ENCODE results near the gene PGBD5. TPM values are rescaled to one million over a fixed set of nuclear protein-coding genes. Genes with fewer than 3 reads are reported as not detected.
A peak's percentile ranks its signal among the peaks of the same experiment; 100 is the strongest.

Gene PGBD5
- total and polyA plus RNA-seq, 2 of the 13 experiments (the other 11 are each of a cell fraction or from before 2014, with no cell fraction given): 0.04 to 0.13 TPM

DNA sequence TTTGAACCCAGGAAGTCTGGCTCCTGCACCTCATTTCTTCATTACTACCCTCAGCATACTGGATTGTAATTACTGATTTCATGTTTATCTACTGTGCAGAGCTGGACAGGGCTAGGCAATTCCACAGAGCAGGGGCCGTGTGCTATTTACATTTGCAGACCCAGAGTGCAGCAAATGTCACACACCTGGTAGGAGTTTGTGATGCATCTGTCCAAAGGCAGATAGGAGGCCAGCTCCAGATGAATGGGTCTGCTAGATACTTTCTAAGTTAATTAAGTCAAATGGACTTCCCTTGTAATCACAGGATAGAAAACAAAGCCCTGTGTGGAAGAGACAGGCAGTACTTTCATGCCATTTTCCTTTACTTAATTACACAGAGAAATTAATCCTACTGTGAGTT lies 46.2 kb downstream of the PGBD5 start:
- intact Hi-C loops (cut with micrococcal nuclease; ENCODE audit: unreplicated experiment) (no loop called here), in situ Hi-C loops (cut with HindIII; ENCODE audit: extremely low pct_ligation_motif_present, low pct_unique_long_range_greater_than_20kb) (no loop called here)
- H3K4me3 ChIP-seq (replicated peaks in 1 of 3; ENCODE audit: insufficient read depth in 1 of 3, low read depth in 2 of 3, low read length in 3 of 3): no peak overlapping the region
- H3K4me1 ChIP-seq (ENCODE audit: insufficient read depth, low read length): peaks cover 21% of the 10 kb centered on the region
- DNase-seq (ENCODE audit: low spot score): no peak
- no peak overlapping the region for H3K27ac ChIP-seq (ENCODE audit: extremely low read length, insufficient read depth, low read length)
- WGBS (ENCODE audit: low lambda C conversion rate): 36% methylated on average over 1 of the region's 1 CpG
- H4K20me1 ChIP-seq (ENCODE audit: insufficient read depth, low read length): no peaks in the 10 kb centered on the region
- TF ChIP-seq EED (CRISPR knock-in tag; IDR thresholded peaks at IDR 0.05): no peak
- no peak for TF ChIP-seq ZNF75D (CRISPR knock-in tag; IDR thresholded peaks at IDR 0.05; ENCODE audit: borderline replicate concordance)
- TF ChIP-seq, protein P1, sequence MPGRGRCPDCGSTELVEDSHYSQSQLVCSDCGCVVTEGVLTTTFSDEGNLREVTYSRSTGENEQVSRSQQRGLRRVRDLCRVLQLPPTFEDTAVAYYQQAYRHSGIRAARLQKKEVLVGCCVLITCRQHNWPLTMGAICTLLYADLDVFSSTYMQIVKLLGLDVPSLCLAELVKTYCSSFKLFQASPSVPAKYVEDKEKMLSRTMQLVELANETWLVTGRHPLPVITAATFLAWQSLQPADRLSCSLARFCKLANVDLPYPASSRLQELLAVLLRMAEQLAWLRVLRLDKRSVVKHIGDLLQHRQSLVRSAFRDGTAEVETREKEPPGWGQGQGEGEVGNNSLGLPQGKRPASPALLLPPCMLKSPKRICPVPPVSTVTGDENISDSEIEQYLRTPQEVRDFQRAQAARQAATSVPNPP (CRISPR knock-in tag; IDR thresholded peaks at IDR 0.05): no peak
- no peak for FAIRE-seq
- H3K27me3 ChIP-seq (ENCODE audit: control insufficient read depth in 1 of 2, insufficient read depth in 2 of 2, low read length in 2 of 2): peaks cover 0 to 3% of the 10 kb centered on the region in 2 experiments; a peak in 1 of 5 replicates
- no TSS peak for BruUV-seq (replicated peaks)
- no peak overlapping the region for H2AFZ ChIP-seq (ENCODE audit: low read length)
- ChIA-PET POLR2A (no interaction called here), CTCF (ENCODE audit: low intra/inter-chr PET ratio, low total read pairs) (no interaction called here)
- H3K36me3 ChIP-seq (replicated peaks in 1 of 2; ENCODE audit: control insufficient read depth in 1 of 2, insufficient read depth in 2 of 2, low read length in 2 of 2): no peaks in the 10 kb centered on the region
- H3K79me2 ChIP-seq (ENCODE audit: insufficient read depth, low read length): no peaks in the 10 kb centered on the region
- H3K4me2 ChIP-seq (ENCODE audit: low read depth, low read length): no peak overlapping the region
- peaks cover 13% of the 10 kb centered on the region for H3K9me3 ChIP-seq (ENCODE audit: low read length)
- no peak for ATAC-seq
- H3K9ac ChIP-seq (ENCODE audit: insufficient read depth, low read depth, low read length): no peak overlapping the region

DNA sequence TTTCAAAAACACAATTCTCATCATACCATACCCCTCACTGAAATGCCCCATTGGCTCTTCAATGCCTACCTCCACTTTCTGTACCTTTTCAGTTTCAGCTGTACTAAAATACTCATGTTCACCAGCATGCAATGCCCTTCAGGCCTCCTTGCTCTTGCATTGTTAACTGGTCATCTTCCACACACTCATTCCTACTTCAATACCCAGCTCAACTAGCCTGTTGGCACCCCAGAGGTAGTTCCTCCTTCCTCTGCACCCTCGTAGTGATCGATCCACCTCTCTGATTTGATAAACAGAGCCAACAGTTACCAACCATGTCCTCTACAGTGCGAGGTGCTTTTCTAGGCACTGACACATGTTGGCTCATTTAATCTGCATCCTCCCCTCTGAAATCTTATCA lies 46.7 kb downstream of the PGBD5 start:
- H4K20me1 ChIP-seq (ENCODE audit: insufficient read depth, low read length): no peaks in the 10 kb centered on the region
- intact Hi-C loops (cut with micrococcal nuclease; ENCODE audit: unreplicated experiment): no loop called here
- H3K27me3 ChIP-seq (ENCODE audit: control insufficient read depth in 1 of 2, insufficient read depth in 2 of 2, low read length in 2 of 2): peaks cover 0 to 3% of the 10 kb centered on the region in 2 experiments; a peak in 1 of 5 replicates
- CTCF ChIA-PET (ENCODE audit: low intra/inter-chr PET ratio, low total read pairs): no interaction called here
- H3K4me1 ChIP-seq (ENCODE audit: insufficient read depth, low read length): peaks cover 21% of the 10 kb centered on the region
- TF ChIP-seq ZFP1 (CRISPR knock-in tag; IDR thresholded peaks at IDR 0.05) (peak; percentile 97; the same call in 1 of the 2 replicates), ZNF615 (CRISPR knock-in tag; IDR thresholded peaks at IDR 0.05; ENCODE audit: borderline replicate concordance) (no peak)
- no peak overlapping the region for H2AFZ ChIP-seq (ENCODE audit: low read length)
- H3K27ac ChIP-seq (ENCODE audit: extremely low read length, insufficient read depth, low read length): no peak overlapping the region
- no peaks in the 10 kb centered on the region for H3K36me3 ChIP-seq (replicated peaks in 1 of 2; ENCODE audit: control insufficient read depth in 1 of 2, insufficient read depth in 2 of 2, low read length in 2 of 2)
- no peak overlapping the region for H3K9ac ChIP-seq (ENCODE audit: insufficient read depth, low read depth, low read length)
- FAIRE-seq (no peak), ATAC-seq (no peak), DNase-seq (ENCODE audit: low spot score) (no peak)
- H3K4me2 ChIP-seq (ENCODE audit: low read depth, low read length): no peak overlapping the region
- in situ Hi-C loops (cut with HindIII; ENCODE audit: extremely low pct_ligation_motif_present, low pct_unique_long_range_greater_than_20kb): no loop called here
- no peak overlapping the region for H3K4me3 ChIP-seq (replicated peaks in 1 of 3; ENCODE audit: insufficient read depth in 1 of 3, low read depth in 2 of 3, low read length in 3 of 3)
- H3K79me2 ChIP-seq (ENCODE audit: insufficient read depth, low read length): no peaks in the 10 kb centered on the region
- no TSS peak for BruUV-seq (replicated peaks)
- POLR2A ChIA-PET: no interaction called here
- WGBS (ENCODE audit: low lambda C conversion rate): 25% methylated on average over 3 of the region's 3 CpGs
- H3K9me3 ChIP-seq (ENCODE audit: low read length): peaks cover 13% of the 10 kb centered on the region
